ENCODE measurements around the gene USP12.

GRCh38 chr13:27081893-27082679 is 89.5 kb downstream of the USP12 start:
- no peak for TF ChIP-seq POLR2AphosphoS5 (IDR thresholded peaks at IDR 0.05; ENCODE audit: low read depth, low read length)
- no peak for TF ChIP-seq POLR2A (IDR thresholded peaks at IDR 0.05; ENCODE audit: low read depth, low read length)
